NCI-H524 (cell line): Measurements from ENCODE around the gene NPHP1.
"Not testable (repeated sequence)": the region's sequence is repeated elsewhere in the genome, so short reads cannot be mapped to it uniquely, and the experiment has no call there.

Experiments
- DNase-seq, 2 experiments: peaks; one replicate each; lab custom pipeline; 2025; lab: John Stamatoyannopoulos, UW

NPHP1 gene

DNA sequence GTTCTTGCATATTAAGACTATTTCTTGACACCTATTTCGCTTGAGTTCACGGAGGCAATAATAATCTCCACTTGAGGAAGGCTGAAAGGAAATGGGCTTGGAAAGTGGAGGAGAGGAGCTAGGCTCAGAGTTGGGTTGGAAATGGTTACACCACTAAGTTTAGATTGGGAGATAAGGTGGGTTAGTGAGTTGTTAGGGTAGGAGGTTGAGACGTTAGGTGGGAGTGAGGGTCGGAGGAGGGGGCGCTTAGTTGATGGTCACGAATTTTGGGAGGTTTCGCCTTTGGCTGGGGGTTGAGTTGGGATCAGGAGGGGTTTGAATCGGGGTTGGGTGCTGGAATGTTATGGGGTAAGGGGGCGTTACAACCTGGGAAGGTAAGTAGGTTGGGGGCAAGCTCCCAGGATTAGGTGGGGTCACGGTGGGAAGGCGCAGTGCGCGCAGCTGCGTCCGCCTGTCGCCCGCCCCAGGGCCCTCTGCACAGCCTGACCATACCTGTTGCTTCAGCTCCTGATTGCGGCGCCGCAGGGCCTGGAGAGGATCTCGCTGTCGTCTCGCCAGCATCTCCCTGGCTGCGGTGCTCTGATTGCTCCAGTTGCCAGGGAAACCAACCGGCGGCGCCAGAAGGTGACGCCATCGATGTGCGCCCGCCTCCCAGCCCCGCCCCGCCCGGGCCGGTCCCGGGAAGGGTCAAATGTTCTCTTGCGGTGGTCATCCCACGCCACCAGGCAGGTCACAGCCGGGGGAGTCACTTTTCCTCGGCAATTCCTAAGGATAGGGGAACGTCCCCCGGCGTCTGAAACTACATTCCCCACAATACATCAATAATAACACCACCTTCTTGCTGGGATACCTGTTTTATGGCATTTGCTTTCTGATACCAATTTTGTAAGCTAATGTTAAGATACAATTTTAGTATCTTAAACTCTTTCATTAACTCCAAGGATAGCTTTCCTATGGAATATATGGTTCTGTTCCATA, at the start of gene NPHP1:
NPHP1 (minus strand) TSS at position 606 of the 978 bp plus-strand sequence; CDS start at position 561, 45 bp downstream.
- DNase-seq, result peak; percentile 67 to 82

DNA sequence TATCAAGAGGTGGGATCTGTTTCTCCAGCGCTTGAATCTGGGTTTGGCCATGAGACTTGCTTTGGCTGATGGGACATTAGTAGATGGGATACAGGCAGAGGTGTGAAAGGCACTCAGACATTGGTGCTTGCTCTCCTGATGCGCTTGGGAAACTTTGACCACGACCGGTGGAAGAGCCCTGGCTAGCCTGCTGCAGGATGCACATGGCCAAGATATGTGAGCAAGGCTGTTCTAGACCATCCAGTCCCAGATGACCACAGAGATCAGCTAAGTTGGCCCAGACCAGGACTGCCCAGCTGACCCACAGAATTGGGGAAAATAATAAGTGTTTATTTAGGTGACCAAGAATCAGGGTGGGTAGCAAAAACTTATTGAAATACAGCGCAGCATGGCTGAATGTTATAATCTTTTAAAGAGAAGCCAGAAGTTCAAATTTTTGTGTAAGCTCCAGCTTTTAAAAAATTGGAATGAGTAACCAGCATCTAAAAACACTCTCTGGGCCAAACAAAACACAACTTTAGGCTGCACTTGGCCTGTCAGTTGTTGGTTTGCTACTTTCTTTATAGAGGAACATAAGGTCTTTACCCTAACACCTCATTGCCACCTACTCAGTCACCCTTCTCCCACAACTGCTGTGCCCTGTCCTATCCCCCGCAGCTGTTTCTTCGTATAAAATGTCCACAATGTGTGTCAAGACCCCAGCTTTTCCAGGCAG, 43.4 kb upstream of the NPHP1 start:
- DNase-seq, result not testable (repeated sequence)

DNA sequence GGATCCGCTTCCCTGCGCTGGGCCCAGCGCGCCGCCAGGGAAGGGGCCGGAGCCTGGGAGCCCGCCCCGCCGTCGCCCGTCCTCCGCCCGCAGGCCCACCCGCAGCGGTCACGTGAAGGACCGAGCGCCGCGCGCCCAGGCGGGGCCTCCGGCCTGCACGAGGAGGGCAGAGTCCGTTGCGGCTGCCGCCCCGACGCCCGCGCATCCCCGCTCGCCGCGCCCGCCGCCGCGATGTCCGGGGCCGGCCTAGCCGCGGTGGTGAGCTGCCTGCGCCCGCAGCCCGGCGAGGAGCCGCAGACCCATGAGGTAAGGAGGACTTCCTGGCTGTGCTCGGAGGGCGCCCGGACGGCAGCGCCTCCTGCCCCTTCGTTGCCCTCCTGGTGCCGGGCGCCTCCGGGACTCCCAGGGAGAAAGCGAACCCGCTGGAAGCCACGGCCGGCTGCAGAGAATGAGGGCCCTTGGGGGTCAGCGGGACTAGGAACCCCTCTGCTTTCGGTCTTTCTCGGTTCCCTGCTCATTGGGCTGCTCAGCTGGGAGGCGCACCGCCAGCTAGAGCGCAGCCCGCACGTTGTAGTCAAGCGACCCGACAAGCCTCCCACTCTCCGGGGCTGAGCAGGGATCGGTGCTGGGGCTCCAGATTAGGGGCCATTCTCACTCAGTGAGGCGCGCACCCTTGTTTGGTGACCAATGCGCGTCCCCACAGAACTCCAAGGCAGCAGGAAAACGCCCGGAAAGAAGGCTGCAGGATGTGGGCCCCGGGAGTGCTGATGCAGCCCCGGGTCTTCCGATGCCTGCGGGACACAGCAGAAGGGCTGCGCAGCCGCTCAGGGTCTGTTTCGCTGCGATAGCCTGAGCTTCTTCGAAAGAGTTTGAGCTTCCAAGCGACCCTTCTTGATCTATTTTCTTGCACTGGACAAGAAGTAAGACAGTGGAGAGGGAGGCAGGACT, 40.9 kb upstream of the NPHP1 start:
- DNase-seq, result not testable (repeated sequence)

DNA sequence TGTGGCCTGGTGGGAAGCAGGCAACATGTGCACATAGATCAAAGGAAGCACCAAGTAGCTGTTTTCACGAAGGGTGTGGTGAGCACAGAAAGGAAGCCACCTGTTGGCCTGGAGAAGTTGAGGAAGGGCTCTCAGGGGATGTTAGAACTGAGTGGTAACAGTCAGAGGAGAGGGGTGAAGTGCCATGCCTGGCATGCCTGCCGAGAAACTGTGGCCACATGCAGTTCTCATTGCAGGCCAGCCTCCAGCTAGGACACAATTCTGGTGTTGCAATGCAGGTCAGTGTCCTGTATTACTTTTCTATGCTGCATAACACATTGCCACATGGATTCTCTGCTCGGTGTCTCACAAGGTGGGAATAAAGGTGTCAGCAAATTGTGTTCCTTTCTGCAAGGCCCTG, 38.5 kb upstream of the NPHP1 start:
- not testable (repeated sequence) for DNase-seq

DNA sequence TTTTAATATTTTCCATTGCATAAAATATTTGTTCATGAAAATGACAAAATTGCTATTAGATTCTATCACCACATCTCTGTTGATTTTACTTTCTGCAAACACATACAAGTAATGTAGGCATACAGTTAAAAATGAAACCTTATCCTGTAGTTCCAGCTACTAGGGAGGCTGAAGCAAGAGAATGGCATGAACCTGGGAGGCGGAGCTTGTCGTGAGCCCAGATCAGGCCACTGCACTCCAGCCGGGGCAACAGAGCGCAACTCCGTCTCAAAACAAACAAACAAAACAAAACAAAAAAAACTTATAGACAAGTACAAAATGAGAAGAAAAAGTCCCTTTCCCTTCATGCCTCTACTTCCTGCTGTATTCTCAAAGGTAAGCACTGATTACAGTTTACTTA, 29.7 kb upstream of the NPHP1 start:
- DNase-seq, result not testable (repeated sequence)

DNA sequence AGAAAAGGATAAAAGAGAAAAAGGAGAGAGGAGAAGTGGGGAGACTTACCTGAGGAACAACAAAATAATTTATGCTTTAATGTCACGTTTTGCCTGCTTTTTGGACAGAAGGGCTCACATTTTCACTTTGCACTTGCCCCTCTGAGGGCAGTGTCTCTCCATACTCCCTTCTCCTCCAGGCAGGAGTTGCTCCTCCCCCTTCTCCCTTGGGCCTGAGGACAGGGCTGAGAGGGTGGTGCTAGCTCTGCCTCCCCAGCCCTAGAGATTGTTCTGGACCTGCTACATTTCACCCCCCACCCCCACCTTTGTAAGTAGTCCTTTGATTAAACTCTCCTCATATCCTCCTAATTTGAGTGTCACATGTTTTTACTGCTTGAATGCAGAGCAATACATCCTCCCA, 25.1 kb upstream of the NPHP1 start:
- DNase-seq, result not testable (repeated sequence)

DNA sequence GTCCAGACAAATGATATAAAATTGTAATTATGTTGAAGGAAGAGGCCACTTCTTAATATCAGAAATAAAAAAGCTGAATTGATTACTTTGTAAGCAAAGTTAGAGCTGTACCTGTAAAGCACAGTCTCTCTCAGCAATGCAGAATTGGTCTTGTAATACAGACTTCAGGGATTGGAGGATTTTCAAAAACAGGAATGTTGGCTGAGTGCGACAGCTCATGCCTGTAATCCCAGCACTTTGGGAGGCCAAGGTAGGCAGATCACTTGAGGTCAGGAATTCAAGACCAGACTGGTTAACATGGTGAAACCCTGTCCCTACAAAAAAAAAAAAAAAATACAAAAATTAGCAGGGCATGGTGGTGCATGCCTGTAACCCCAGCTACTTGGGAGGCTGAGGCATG, 17.8 kb upstream of the NPHP1 start:
- not testable (repeated sequence) for DNase-seq

DNA sequence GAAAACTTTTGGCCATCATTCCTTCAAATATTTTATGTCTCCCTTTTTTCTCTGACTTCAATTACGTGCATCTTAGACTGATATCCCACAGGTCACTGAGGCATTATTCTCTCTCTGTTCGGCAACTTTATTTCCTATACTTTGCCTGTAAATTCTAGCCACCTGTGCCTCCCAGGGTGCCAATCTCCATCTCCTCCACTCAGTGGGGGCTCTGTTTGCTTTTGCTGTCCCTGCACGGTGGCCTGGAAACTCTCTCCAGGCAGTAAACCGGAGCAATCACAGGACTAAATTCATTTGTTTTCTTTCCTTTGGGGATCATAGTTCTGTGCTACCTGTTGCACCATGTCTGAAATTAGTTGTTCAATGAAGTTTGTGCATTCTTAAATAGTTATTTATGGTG, 17.1 kb upstream of the NPHP1 start:
- no peak for DNase-seq

DNA sequence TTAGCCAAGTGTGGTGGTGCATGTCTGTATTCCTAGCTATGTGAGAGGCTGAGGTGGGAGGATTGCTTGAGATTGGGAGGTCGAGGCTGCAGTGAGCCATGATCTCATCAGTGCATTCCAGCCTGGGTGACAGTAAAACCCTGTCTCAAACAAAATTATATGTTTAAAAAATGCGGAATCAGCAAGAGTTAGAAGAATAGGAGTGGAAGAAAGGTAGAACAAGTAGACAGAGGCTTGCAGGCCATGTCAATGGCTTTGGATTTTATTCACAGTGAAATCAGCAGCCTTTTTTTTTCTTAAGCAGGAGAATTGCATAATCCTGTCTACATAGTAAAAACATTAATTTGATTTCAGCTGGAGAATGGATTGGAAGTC, 15.4 kb upstream of the NPHP1 start:
- DNase-seq, result no peak

DNA sequence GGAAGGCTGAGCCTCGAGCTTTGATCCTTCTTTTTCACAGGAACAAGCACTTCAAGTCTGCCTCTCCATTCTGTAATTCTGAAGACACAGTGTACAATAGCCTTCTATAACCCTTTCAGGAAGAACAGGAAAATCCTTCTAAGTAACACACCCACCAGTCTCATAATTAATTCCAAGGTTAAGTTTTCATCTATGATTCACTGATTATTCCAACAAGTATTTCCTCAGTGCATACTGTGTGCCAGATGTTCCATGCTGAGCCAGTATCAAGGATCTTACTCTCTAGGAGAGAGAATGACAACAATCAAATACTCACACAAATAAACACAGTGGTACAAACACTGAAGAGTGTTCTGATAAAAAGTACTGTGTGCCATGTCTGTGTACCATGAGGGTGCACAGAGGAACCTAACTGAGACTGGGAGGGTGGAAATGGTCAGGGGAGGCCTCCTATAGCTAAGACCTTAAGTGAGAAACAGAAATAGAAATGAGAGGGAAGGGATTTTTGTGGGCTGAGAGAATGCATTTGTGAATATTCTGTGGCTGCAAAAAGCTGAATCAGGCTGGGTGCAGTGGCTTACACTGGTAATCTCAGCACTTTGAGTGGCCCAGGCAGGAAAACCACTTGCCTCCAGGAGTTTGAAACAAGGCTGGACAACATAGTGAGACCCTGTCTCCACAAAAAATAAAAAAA, 14.8 kb upstream of the NPHP1 start:
- no peak for DNase-seq

DNA sequence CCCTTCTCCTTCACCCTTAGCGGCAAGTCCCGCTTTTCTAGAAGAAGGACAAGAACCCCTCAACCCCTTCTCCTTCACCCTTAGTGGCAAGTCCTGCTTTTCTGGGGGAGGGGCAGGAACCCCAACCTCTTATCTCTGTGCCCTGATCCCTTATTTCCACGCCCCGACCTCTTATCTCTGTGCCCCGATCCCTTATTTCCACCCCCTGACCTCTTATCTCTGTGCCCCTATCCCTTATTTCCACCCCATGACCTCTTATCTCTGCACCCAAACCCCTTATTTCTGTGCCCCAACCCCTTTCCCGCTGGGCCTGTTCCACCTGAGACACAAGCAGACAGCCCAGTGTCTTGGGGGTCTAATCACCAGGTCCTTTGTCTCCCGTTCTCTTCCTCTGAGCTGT, 14.1 kb upstream of the NPHP1 start:
- DNase-seq, result not testable (repeated sequence)

DNA sequence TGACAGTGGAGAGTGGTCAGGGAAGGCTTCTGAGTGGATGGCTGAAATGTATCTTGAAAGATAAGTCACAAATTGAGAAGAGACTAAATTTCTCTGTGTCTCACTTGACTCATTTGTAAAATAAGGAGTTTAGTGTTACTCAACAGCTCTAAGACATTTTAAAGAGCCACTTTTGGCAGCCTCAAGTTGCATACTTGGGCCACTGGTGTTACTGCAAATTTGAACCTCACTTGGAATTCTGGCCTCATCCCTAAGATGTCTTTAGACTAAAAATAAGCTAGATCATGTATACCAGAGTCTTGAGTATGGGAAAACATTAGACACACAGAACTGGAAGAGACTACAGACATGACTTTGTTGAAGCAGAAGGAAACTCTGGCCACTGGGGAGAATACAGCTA, 12.0 kb upstream of the NPHP1 start:
- DNase-seq, result no peak

DNA sequence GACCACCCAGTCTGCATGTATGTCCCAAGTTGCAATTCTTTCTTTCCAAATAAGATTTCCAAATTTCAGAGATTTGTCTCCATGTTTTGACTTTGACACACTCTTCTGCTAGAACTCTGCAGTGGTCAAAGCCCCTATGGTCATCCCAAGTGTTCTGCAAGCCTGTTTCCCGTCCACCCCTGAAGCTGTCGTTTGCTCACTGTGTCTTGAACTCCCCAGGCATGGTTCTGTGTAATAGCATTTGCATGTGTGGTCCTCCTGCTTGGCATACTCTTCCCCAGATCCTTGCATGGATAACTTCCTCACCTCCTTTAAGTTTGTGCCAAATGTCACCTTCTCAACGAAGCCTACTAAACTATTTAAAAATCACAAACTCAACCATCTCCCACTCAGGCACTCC, 11.4 kb upstream of the NPHP1 start:
- DNase-seq, result no peak

DNA sequence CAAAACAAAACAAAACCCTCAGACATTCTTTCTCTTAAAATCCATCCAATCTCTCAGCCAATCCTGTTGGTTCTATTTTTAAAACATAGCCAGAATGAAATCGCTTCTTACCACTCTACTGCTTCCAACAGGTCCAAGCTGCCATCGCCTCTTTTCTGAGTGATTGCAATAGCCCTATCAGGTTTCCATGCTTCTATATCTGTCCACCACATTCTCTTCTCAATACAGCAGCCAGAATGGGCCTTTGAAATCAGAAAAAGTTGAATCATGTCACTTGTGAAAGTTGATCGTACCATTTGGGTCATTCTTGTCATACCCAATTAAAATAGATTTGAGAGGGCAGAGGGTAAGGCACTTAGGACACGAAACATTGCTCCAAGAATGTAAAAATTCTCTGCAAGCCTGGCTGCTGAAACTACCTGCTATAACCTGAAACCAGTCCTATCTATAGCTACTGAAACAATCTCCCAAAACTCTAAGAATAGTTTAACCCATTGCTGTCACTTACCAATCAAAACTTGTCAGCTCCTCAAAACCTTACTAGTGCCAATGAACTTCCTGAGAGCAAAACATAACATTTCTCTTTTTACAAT, 10.8 kb upstream of the NPHP1 start:
- no peak for DNase-seq

DNA sequence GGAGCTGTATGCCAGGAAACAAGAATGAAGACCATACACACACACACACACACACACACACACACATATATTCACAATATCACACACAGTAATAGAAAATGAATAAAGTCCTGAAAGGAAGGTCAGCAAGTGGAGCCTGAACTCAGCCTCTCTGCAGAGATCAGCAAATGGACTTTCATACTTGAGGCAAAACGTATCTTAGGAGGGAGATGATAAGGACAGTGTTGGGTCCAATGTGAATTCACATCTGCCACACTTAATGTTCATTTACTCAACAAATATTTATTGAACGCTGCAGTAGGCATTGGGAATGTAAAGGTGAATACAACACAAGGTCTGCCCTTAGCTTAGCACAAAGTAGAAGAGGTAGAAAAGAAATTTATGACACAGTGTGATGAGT, 10.3 kb upstream of the NPHP1 start:
- no peak for DNase-seq

DNA sequence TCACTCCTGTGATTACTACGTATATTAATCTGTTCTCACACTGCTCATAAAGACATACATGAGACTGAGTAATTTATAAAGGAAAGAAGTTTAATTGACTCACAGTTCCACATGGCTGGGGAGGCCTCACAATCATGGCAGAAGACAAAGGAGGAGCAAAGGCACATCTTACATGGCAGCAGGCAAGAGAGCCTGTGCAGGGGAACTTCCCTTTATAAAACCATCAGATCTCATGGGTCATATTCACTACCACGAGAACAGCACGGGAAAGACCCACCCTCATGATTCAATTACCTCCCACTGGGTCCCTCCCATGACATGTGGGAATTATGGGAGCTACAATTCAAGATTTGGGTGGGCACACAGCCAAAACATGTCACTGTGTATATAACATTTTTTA, 8.7 kb upstream of the NPHP1 start:
- DNase-seq, result not testable (repeated sequence)

DNA sequence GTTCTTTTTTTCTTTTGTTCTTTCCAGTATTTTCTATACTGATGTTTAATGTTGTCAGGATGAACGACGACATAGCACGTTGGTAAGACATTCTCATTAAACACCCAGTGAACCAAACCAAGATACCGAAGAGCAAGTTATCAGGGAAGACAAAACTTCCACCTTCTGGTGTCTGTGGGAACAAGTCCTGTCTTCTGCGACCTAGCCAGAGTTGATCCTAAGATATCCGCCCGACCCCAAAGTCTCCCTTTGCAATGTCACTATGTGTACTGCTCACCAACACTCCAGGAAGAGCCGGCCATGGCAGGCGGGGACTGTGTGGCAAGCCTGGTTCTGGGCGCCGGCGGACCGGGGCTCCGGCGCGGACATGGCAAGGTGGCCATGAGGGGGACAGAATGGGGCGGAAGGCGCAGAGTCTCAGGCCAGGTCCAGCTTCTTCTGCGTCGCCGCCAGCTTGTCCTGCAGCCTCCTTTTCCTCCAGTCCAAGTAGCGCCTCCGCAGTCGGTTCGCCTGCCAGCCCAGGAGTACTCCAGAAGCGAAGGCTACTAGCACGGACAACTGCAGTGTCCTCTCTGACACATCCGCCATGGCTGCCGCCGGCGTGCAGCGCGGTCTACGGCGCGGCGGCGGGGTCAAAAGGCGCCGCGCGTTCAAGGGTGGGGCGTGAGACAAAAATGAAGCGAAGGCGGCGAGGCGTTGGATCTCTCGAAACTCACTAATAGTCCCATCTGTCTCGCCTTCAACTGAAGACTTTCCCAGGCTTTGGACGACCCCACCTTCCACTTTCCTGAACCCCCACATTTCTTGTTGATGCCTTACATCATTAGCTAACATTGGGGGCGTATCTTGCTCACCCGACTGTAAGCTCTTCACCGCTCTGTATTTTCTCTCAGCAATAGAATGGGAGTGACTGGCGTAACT, 7.4 kb upstream of the NPHP1 start, which contains the start of gene MTLN:
MTLN (minus strand) TSS at position 610 of the 921 bp plus-strand sequence; CDS start at position 588, 22 bp downstream.
- peak; percentile 46 to 63 for DNase-seq

DNA sequence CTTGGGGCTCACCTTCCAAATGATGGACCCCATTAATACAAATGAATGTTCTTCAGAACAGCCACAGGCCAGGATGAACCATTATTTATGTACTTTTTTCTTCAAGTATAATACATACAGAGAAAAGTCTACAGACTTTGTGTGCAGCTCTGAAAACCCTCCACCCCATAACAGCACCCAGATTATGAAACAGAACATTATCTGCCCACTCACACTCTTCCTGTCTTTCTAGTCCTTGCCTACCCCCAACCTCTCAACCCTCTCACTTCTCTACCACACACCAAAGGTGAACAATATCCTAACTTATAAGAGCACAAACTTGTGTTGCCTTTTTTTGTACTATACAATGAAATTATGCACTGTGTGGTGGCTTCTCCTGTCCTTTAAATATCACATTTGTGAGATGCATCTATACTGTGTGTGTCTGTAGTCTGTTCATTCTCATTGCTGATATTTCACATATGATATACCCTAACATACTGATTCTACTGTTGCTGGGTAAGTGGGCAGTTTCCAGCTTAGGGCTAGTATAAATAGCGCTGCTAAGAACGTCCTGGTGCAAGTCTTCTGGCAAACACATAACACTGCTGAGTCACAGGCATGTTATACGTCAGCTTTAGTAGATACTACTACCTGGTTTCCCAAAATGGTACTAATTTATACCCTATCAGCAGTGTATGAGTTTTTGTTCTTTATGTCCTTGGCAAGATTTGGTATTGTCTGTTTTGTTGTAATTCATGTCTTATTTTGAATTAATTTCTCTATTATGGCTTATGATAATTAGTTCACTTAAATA, 1.0 kb upstream of the NPHP1 start:
- DNase-seq, result no peak

DNA sequence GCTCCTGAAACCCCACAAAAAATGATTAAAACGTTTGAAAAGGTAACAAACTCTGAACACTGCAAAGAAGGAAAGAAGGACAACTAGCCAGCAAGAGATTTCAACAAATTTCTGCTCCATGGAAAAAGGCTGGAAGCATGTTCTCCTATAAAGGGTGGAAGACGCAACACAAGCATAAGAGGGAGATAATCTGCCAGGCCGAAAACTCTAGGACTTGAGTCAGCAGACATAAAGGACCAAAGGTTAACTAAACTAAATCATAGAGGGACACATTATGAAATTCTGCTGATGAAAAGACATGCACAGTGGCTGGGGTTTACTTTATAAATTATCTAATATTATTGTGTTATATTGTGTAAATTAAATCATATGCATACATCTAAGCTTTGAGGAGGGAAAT, 6.8 kb downstream of the NPHP1 start:
- no peak for DNase-seq
